ENCODE measurements around the gene E2F4. TPM values are rescaled to one million over a fixed set of nuclear protein-coding genes. Genes with fewer than 3 reads are reported as not detected.

Gene E2F4
- total RNA-seq: 100 to 1,000 TPM; 137 to 139 TPM
- polyA plus RNA-seq: 86.0 TPM

- peak; percentile 78 to 90 (median 81) for DNase-seq
- H3K27ac Mint-ChIP-seq: peak within 1 kb of the TSS; percentile 79 to 98 (median 94)
- ChIA-PET POLR2A (interaction anchor here (1.3 to 1.5 kb wide), 2 partner anchors 52 to 164 kb away, joined by 4 to 9 read pairs; no protein-coding TSS in a partner anchor), CTCF (interaction anchor here (0.6 to 1.7 kb wide), 5 partner anchors 29 to 174 kb away, joined by 3 to 8 read pairs (median 3); partner anchors contain the start of gene SLC9A5)
- H3K4me1 Mint-ChIP-seq: peaks cover 34 to 56% (median 52%) of the 10 kb centered on the region in 3 donors
- Histone ChIP-seq H3K27me3 (ENCODE audit: insufficient read depth, low read length, poor library complexity, severe bottlenecking) (no peaks in the 10 kb centered on the region), H3K36me3 (ENCODE audit: insufficient read depth, low read length) (peaks cover 30% of the 10 kb centered on the region), H3K4me1 (ENCODE audit: insufficient read depth, low read length) (peaks cover 24% of the 10 kb centered on the region), H3K9me3 (ENCODE audit: low read length) (no peaks in the 10 kb centered on the region), H3K27ac (ENCODE audit: low read depth, low read length) (peak within 1 kb of the TSS; percentile 81), H3K4me3 (ENCODE audit: low read length) (peak within 1 kb of the TSS; percentile 84)
- H3K4me3 Mint-ChIP-seq: peak within 1 kb of the TSS; percentile 84 to 95 (median 91)
- H3K27me3 Mint-ChIP-seq: no peaks in the 10 kb centered on the region
- H3K36me3 Mint-ChIP-seq: peaks cover 8 to 45% (median 11%) of the 10 kb centered on the region in 3 donors
- no peaks in the 10 kb centered on the region for H3K9me3 Mint-ChIP-seq
Measured at GRCh38 chr16:67191995-67192681, at the start of gene E2F4. E2F4 (plus strand) TSS chr16:67192155; CDS start chr16:67192228, 73 bp downstream.

- Mint-ChIP-seq H3K36me3 (peaks cover 3 to 92% (median 14%) of the 10 kb centered on the region in 3 donors), H3K4me3 (no peak overlapping the region), H3K27ac (no peak overlapping the region), H3K27me3 (no peaks in the 10 kb centered on the region), H3K4me1 (no peaks in the 10 kb centered on the region), H3K9me3 (no peaks in the 10 kb centered on the region)
- H3K36me3 ChIP-seq (ENCODE audit: insufficient read depth, low read length): peaks cover 40% of the 10 kb centered on the region
- no peaks in the 10 kb centered on the region for H3K27me3 ChIP-seq (ENCODE audit: insufficient read depth, low read length, poor library complexity, severe bottlenecking)
- DNase-seq: no peak
- POLR2A ChIA-PET: no interaction called here
- CTCF ChIA-PET: interaction anchor here (5.3 kb wide), 1 partner anchor 12 kb away, joined by 48 read pairs; no protein-coding TSS in a partner anchor
- no peaks in the 10 kb centered on the region for H3K4me1 ChIP-seq (ENCODE audit: insufficient read depth, low read length)
- H3K9me3 ChIP-seq (ENCODE audit: low read length): no peaks in the 10 kb centered on the region
- no peak overlapping the region for H3K4me3 ChIP-seq (ENCODE audit: low read length)
- H3K27ac ChIP-seq (ENCODE audit: low read depth, low read length): no peak overlapping the region
Measured at GRCh38 chr16:67142342-67142741, 49.6 kb upstream of the E2F4 start.

- Mint-ChIP-seq H3K4me1 (peaks cover 0 to 11% (median 0%) of the 10 kb centered on the region in 3 donors), H3K27me3 (peaks cover 0 to 6% of the 10 kb centered on the region in 2 donors), H3K4me3 (no peak overlapping the region), H3K9me3 (no peaks in the 10 kb centered on the region), H3K27ac (peak overlapping the region in 3 of 8 donors; percentile 52 to 88 (median 68)), H3K36me3 (peaks cover 8 to 76% (median 22%) of the 10 kb centered on the region in 3 donors)
- Histone ChIP-seq H3K27ac (ENCODE audit: low read depth, low read length) (no peak overlapping the region), H3K27me3 (ENCODE audit: insufficient read depth, low read length, poor library complexity, severe bottlenecking) (no peaks in the 10 kb centered on the region), H3K4me1 (ENCODE audit: insufficient read depth, low read length) (no peaks in the 10 kb centered on the region), H3K9me3 (ENCODE audit: low read length) (no peaks in the 10 kb centered on the region), H3K36me3 (ENCODE audit: insufficient read depth, low read length) (peaks cover 33% of the 10 kb centered on the region), H3K4me3 (ENCODE audit: low read length) (no peak overlapping the region)
- no peak for DNase-seq
- ChIA-PET CTCF (interaction anchor here (2.0 kb wide), 1 partner anchor 10 kb away, joined by 8 read pairs; no protein-coding TSS in a partner anchor), POLR2A (no interaction called here)
Measured at GRCh38 chr16:67144943-67145342, 47.0 kb upstream of the E2F4 start.

GRCh38 chr16:67145746-67146145 lies 46.2 kb upstream of the E2F4 start:
- CTCF ChIA-PET: interaction anchor here (2.0 kb wide), 1 partner anchor 9 kb away, joined by 8 read pairs; no protein-coding TSS in a partner anchor
- no peaks in the 10 kb centered on the region for H3K9me3 ChIP-seq (ENCODE audit: low read length)
- peaks cover 4% of the 10 kb centered on the region for H3K4me1 ChIP-seq (ENCODE audit: insufficient read depth, low read length)
- H3K27ac Mint-ChIP-seq: peak overlapping the region in 2 of 8 donors; percentile 2 to 9
- H3K36me3 Mint-ChIP-seq: peaks cover 8 to 68% (median 22%) of the 10 kb centered on the region in 3 donors
- H3K36me3 ChIP-seq (ENCODE audit: insufficient read depth, low read length): peaks cover 28% of the 10 kb centered on the region
- H3K4me3 Mint-ChIP-seq: no peak overlapping the region
- H3K4me3 ChIP-seq (ENCODE audit: low read length): no peak overlapping the region
- H3K27me3 Mint-ChIP-seq: peaks cover 0 to 6% of the 10 kb centered on the region in 2 donors
- H3K9me3 Mint-ChIP-seq: no peaks in the 10 kb centered on the region
- no peaks in the 10 kb centered on the region for H3K27me3 ChIP-seq (ENCODE audit: insufficient read depth, low read length, poor library complexity, severe bottlenecking)
- DNase-seq: no peak
- no peak overlapping the region for H3K27ac ChIP-seq (ENCODE audit: low read depth, low read length)
- POLR2A ChIA-PET: no interaction called here
- H3K4me1 Mint-ChIP-seq: peaks cover 0 to 11% (median 0%) of the 10 kb centered on the region in 3 donors

- CTCF ChIA-PET: interaction anchor here (0.9 to 2.0 kb wide), 3 partner anchors 8 to 169 kb away, joined by 3 to 8 read pairs (median 3); no protein-coding TSS in a partner anchor
- peaks cover 20% of the 10 kb centered on the region for H3K36me3 ChIP-seq (ENCODE audit: insufficient read depth, low read length)
Measured at GRCh38 chr16:67146523-67147357, 45.2 kb upstream of the E2F4 start.

GRCh38 chr16:67147437-67148140 lies 44.4 kb upstream of the E2F4 start:
- Mint-ChIP-seq H3K4me1 (peaks cover 6 to 24% (median 10%) of the 10 kb centered on the region in 3 donors), H3K27me3 (peaks cover 0 to 6% of the 10 kb centered on the region in 2 donors), H3K9me3 (no peaks in the 10 kb centered on the region), H3K36me3 (peaks cover 5 to 54% (median 14%) of the 10 kb centered on the region in 3 donors), H3K4me3 (no peak overlapping the region), H3K27ac (peak overlapping the region in 4 of 8 donors; percentile 15 to 68 (median 46))
- Histone ChIP-seq H3K4me1 (ENCODE audit: insufficient read depth, low read length) (peaks cover 7% of the 10 kb centered on the region), H3K27ac (ENCODE audit: low read depth, low read length) (no peak overlapping the region), H3K9me3 (ENCODE audit: low read length) (no peaks in the 10 kb centered on the region), H3K27me3 (ENCODE audit: insufficient read depth, low read length, poor library complexity, severe bottlenecking) (no peaks in the 10 kb centered on the region), H3K36me3 (ENCODE audit: insufficient read depth, low read length) (peaks cover 20% of the 10 kb centered on the region), H3K4me3 (ENCODE audit: low read length) (no peak overlapping the region)
- DNase-seq: no peak
- CTCF ChIA-PET: interaction anchor here (0.9 to 1.0 kb wide), 2 partner anchors 7 to 170 kb away, joined by 3 read pairs; no protein-coding TSS in a partner anchor
- POLR2A ChIA-PET: no interaction called here

More at GRCh38 chr16:67146523-67147357, 45.2 kb upstream of the E2F4 start:
- H3K27me3 Mint-ChIP-seq: peaks cover 0 to 6% of the 10 kb centered on the region in 2 donors
- POLR2A ChIA-PET: no interaction called here
- H3K27ac ChIP-seq (ENCODE audit: low read depth, low read length): no peak overlapping the region
- H3K4me3 Mint-ChIP-seq: peak overlapping the region in 1 of 7 donors; percentile 15
- no peaks in the 10 kb centered on the region for H3K27me3 ChIP-seq (ENCODE audit: insufficient read depth, low read length, poor library complexity, severe bottlenecking)
- DNase-seq: no peak
- H3K4me3 ChIP-seq (ENCODE audit: low read length): no peak overlapping the region
- H3K4me1 ChIP-seq (ENCODE audit: insufficient read depth, low read length): peaks cover 7% of the 10 kb centered on the region
- H3K9me3 ChIP-seq (ENCODE audit: low read length): no peaks in the 10 kb centered on the region
- H3K36me3 Mint-ChIP-seq: peaks cover 5 to 60% (median 18%) of the 10 kb centered on the region in 3 donors
- no peaks in the 10 kb centered on the region for H3K9me3 Mint-ChIP-seq
- H3K27ac Mint-ChIP-seq: peak overlapping the region in 1 of 8 donors; percentile 23
- H3K4me1 Mint-ChIP-seq: peaks cover 5 to 20% (median 8%) of the 10 kb centered on the region in 3 donors

GRCh38 chr16:67148221-67148620 lies 43.7 kb upstream of the E2F4 start:
- Mint-ChIP-seq H3K27ac (no peak overlapping the region), H3K4me1 (peaks cover 12 to 30% (median 16%) of the 10 kb centered on the region in 3 donors), H3K9me3 (no peaks in the 10 kb centered on the region), H3K36me3 (peaks cover 5 to 49% (median 12%) of the 10 kb centered on the region in 3 donors), H3K27me3 (peaks cover 0 to 6% of the 10 kb centered on the region in 2 donors), H3K4me3 (peak overlapping the region in 4 of 7 donors; percentile 41 to 57 (median 44))
- Histone ChIP-seq H3K27ac (ENCODE audit: low read depth, low read length) (no peak overlapping the region), H3K27me3 (ENCODE audit: insufficient read depth, low read length, poor library complexity, severe bottlenecking) (no peaks in the 10 kb centered on the region), H3K9me3 (ENCODE audit: low read length) (no peaks in the 10 kb centered on the region), H3K36me3 (ENCODE audit: insufficient read depth, low read length) (peaks cover 18% of the 10 kb centered on the region), H3K4me1 (ENCODE audit: insufficient read depth, low read length) (peaks cover 7% of the 10 kb centered on the region), H3K4me3 (ENCODE audit: low read length) (no peak overlapping the region)
- CTCF ChIA-PET: no interaction called here
- POLR2A ChIA-PET: no interaction called here
- DNase-seq: no peak

Measured in CD8-positive, alpha-beta memory T cell (primary cell).